H1 (cell line): ENCODE measurements around the gene MAPK8. TPM values are rescaled to one million over a fixed set of nuclear protein-coding genes. Genes with fewer than 3 reads are reported as not detected.

Source experiments
- CTCF ChIA-PET: fragments of 300-600 bp; sonication (Branson Sonifier 250); formaldehyde crosslinking; loops from one replicate; lab custom pipeline; 2021; ENCODE audit not compliant: partially characterized antibody; lab: Charles Lee
- POLR2A ChIA-PET: fragments of 300-600 bp; sonication (Branson Sonifier 250); formaldehyde crosslinking; loops from one replicate; lab custom pipeline; 2021; ENCODE audit warnings: inconsistent platforms; ENCODE audit not compliant: partially characterized antibody; lab: Charles Lee
- DNase-seq, 2 experiments: peaks; one replicate each; pipeline versions ENCODE4 v3.0.0 to v3.0.0-alpha.2; 2010 to 2022; ENCODE audit warnings: low spot score in 2 of 2, low read depth in 1 of 2, mixed read lengths in 1 of 2
- FAIRE-seq: peaks from 2 replicates; lab custom pipeline; 2011; peaks lifted over from hg19 to GRCh38; lab: Jason Lieb, UNC
- H2AFZ ChIP-seq: 2 replicates; pipeline ENCODE4 v1.8.1; 2012; ENCODE audit warnings: low read length, inconsistent platforms
- H2AK5ac ChIP-seq: 2 replicates; pipeline ENCODE4 v1.6.1; 2013; ENCODE audit warnings: low read depth, low read length
- H2BK120ac ChIP-seq: replicated peaks from 2 replicates; pipeline ENCODE3; 2013; ENCODE audit warnings: low read depth, low read length, inconsistent platforms
- H2BK12ac ChIP-seq: 2 replicates; pipeline ENCODE4 v1.6.1; 2013; ENCODE audit warnings: low read depth, low read length
- H2BK15ac ChIP-seq: 2 replicates; pipeline ENCODE4 v1.6.1; 2013; ENCODE audit warnings: low read length
- H2BK20ac ChIP-seq: 2 replicates; pipeline ENCODE4 v1.6.1; 2013; ENCODE audit warnings: low read length
- H2BK5ac ChIP-seq: 2 replicates; pipeline ENCODE4 v1.6.1; 2013; ENCODE audit warnings: low read depth, low read length
- H3K14ac ChIP-seq: 2 replicates; pipeline ENCODE4 v1.6.1; 2013; ENCODE audit warnings: inconsistent platforms; ENCODE audit not compliant: insufficient read length
- H3K18ac ChIP-seq: 2 replicates; pipeline ENCODE4 v1.6.1; 2013; ENCODE audit warnings: low read length; ENCODE audit errors: extremely low read depth
- H3K23ac ChIP-seq: 2 replicates; pipeline ENCODE4 v1.6.1; 2013; ENCODE audit warnings: inconsistent platforms; ENCODE audit not compliant: insufficient read length
- H3K23me2 ChIP-seq: 2 replicates; pipeline ENCODE4 v1.6.1; 2013; ENCODE audit warnings: low read depth, low read length
- H3K27ac ChIP-seq: 2 replicates; pipeline ENCODE4 v1.6.1; 2011; ENCODE audit warnings: low read depth, low read length, inconsistent platforms
- H3K27me3 ChIP-seq, 4 experiments: replicated peaks in 1 of 4; 1 replicate in 1 of 4; 2 replicates in 3 of 4; pipeline versions ENCODE4 v1.6.1 to v1.8.1; 2011 to 2013; ENCODE audit warnings: low read length in 3 of 4, mild to moderate bottlenecking in 3 of 4, inconsistent platforms in 2 of 4, mixed read lengths in 2 of 4, moderate library complexity in 1 of 4; ENCODE audit not compliant: control insufficient read depth in 3 of 4, insufficient read depth in 3 of 4; ENCODE audit errors: extremely low read depth in 1 of 4
- H3K36me3 ChIP-seq, 4 experiments: 2 replicates each; pipeline versions ENCODE4 v1.6.1 to v1.8.1; 2011 to 2013; ENCODE audit warnings: mild to moderate bottlenecking in 4 of 4, low read length in 3 of 4, moderate library complexity in 2 of 4, control low read depth in 1 of 4, inconsistent platforms in 1 of 4; ENCODE audit not compliant: insufficient read depth in 4 of 4, control insufficient read depth in 2 of 4
- H3K4ac ChIP-seq: replicated peaks from 2 replicates; pipeline ENCODE3; 2013; ENCODE audit warnings: low read length, low read depth, mixed read lengths, inconsistent platforms; ENCODE audit not compliant: insufficient read length
- H3K4me1 ChIP-seq, 4 experiments: replicated peaks in 1 of 4; 1 replicate in 1 of 4; 2 replicates in 3 of 4; pipeline versions ENCODE4 v1.6.1 to v1.8.1; 2011 to 2013; ENCODE audit warnings: low read length in 3 of 4, inconsistent platforms in 2 of 4, mixed read lengths in 1 of 4; ENCODE audit not compliant: insufficient read depth in 4 of 4, control insufficient read depth in 3 of 4
- H3K4me2 ChIP-seq, 2 experiments: 2 replicates each; pipeline versions ENCODE4 v1.6.1 to v1.8.1; 2011 to 2013; ENCODE audit warnings: low read depth in 2 of 2, low read length in 2 of 2, control low read depth in 1 of 2, inconsistent platforms in 1 of 2, mild to moderate bottlenecking in 1 of 2; ENCODE audit not compliant: insufficient read depth in 1 of 2
- H3K4me3 ChIP-seq, 4 experiments: fragments of 200-600, 300-600 bp in 1 of 4; sonication (generic), shearing (Covaris generic), sonication (Bioruptor Twin) in 1 of 4; 2 replicates each; pipeline versions ENCODE4 v1.5.1 to v1.8.1; 2011 to 2016; ENCODE audit warnings: low read length in 4 of 4, low read depth in 3 of 4, control low read depth in 2 of 4, inconsistent platforms in 2 of 4, mild to moderate bottlenecking in 2 of 4, mixed read lengths in 1 of 4, moderate library complexity in 1 of 4; ENCODE audit not compliant: insufficient read depth in 2 of 4; ENCODE audit errors: extremely low read depth in 1 of 4
- H3K56ac ChIP-seq: replicated peaks from 2 replicates; pipeline ENCODE3; 2013; ENCODE audit warnings: low read depth, mild to moderate bottlenecking, mixed read lengths, low read length, inconsistent platforms; ENCODE audit not compliant: insufficient read length
- H3K79me1 ChIP-seq: 2 replicates; pipeline ENCODE4 v1.6.1; 2013; ENCODE audit warnings: low read depth, low read length, control low read depth
- H3K79me2 ChIP-seq, 2 experiments: 2 replicates each; pipeline versions ENCODE4 v1.6.1 to v1.8.1; 2012 to 2013; ENCODE audit warnings: low read length in 2 of 2, mild to moderate bottlenecking in 2 of 2, inconsistent platforms in 1 of 2; ENCODE audit not compliant: insufficient read depth in 2 of 2, control insufficient read depth in 1 of 2
- H3K9ac ChIP-seq, 4 experiments: replicated peaks in 1 of 4; 1 replicate in 1 of 4; 2 replicates in 3 of 4; pipeline versions ENCODE4 v1.6.1 to v1.8.1; 2011 to 2013; ENCODE audit warnings: low read depth in 3 of 4, low read length in 3 of 4, control low read depth in 2 of 4, mild to moderate bottlenecking in 2 of 4, moderate library complexity in 2 of 4, inconsistent platforms in 1 of 4; ENCODE audit errors: extremely low read depth in 1 of 4
- H3K9me3 ChIP-seq, 2 experiments: 2 replicates each; pipeline versions ENCODE4 v1.6.1 to v1.8.1; 2012 to 2013; ENCODE audit warnings: mild to moderate bottlenecking in 2 of 2, moderate library complexity in 2 of 2, control low read depth in 1 of 2, inconsistent platforms in 1 of 2, low read depth in 1 of 2, low read length in 1 of 2, mixed read lengths in 1 of 2; ENCODE audit not compliant: insufficient read depth in 2 of 2
- H4K20me1 ChIP-seq, 2 experiments: replicated peaks in 1 of 2; 2 replicates each; pipeline versions ENCODE3 to v1.8.1; 2011 to 2013; ENCODE audit warnings: inconsistent platforms in 2 of 2, low read length in 2 of 2, mild to moderate bottlenecking in 1 of 2; ENCODE audit not compliant: insufficient read depth in 2 of 2, control insufficient read depth in 1 of 2
- H4K5ac ChIP-seq: 2 replicates; pipeline ENCODE4 v1.6.1; 2013; ENCODE audit warnings: low read length, low read depth, mixed read lengths, inconsistent platforms; ENCODE audit not compliant: insufficient read length
- H4K8ac ChIP-seq: 2 replicates; pipeline ENCODE4 v1.8.0; 2013; ENCODE audit warnings: mild to moderate bottlenecking, moderate library complexity, low read length, inconsistent platforms; ENCODE audit not compliant: insufficient read depth; ENCODE audit errors: extremely low read depth
- H4K91ac ChIP-seq: replicated peaks from 2 replicates; pipeline ENCODE3; 2013; ENCODE audit warnings: low read length, mixed read lengths, inconsistent platforms; ENCODE audit not compliant: insufficient read length
- BRCA1 ChIP-seq: IDR thresholded peaks from 2 replicates; pipeline ENCODE4 v1.6.1; 2012; ENCODE audit warnings: low read depth, low read length, improper control_type of control experiment
- CTBP2 ChIP-seq: IDR thresholded peaks from 2 replicates; pipeline ENCODE4 v1.7.0; 2011; ENCODE audit warnings: borderline replicate concordance, mild to moderate bottlenecking, moderate library complexity, mixed read lengths, low read length; ENCODE audit not compliant: insufficient read depth, insufficient read length
- JUND ChIP-seq: IDR thresholded peaks from 2 replicates; pipeline ENCODE4 v1.6.1; 2011; ENCODE audit warnings: mild to moderate bottlenecking, improper control_type of control experiment, low read length
- NANOG ChIP-seq: IDR thresholded peaks from 2 replicates; pipeline ENCODE4 v1.6.1; 2011; ENCODE audit warnings: low read length, low read depth, mild to moderate bottlenecking, inconsistent platforms; ENCODE audit not compliant: insufficient read depth, poor library complexity, severe bottlenecking
- NRF1 ChIP-seq: IDR thresholded peaks from 2 replicates; pipeline ENCODE4 v1.6.1; 2011; ENCODE audit warnings: mild to moderate bottlenecking, low read depth, low read length, improper control_type of control experiment
- SIX5 ChIP-seq: IDR thresholded peaks from 2 replicates; pipeline ENCODE4 v1.6.1; 2011; ENCODE audit warnings: mild to moderate bottlenecking, low read depth, low read length
- SP4 ChIP-seq: IDR thresholded peaks from 2 replicates; pipeline ENCODE4 v1.6.1; 2012; ENCODE audit warnings: low read length, inconsistent platforms
- YY1 ChIP-seq: IDR thresholded peaks from 2 replicates; pipeline ENCODE4 v1.6.1; 2011; ENCODE audit warnings: low read depth, mild to moderate bottlenecking, low read length
- WGBS, 2 experiments: shearing (Covaris generic) in 1 of 2; methylation state at CpG; one replicate each; pipeline versions ENCODE4 v1.1.6 to v1.1.7; 2013 to 2015; ENCODE audit warnings: low lambda C conversion rate in 2 of 2, mixed read lengths in 2 of 2, inconsistent platforms in 1 of 2, low coverage in 1 of 2, missing lambda C conversion rate in 1 of 2; ENCODE audit not compliant: insufficient replicate concordance in 2 of 2, insufficient coverage in 1 of 2, insufficient read length in 1 of 2; ENCODE audit errors: extremely low coverage in 1 of 2, missing lambda C conversion rate in 1 of 2; 5-methylcytosine and 5-hydroxymethylcytosine counted together
- polyA plus RNA-seq, 7 experiments: library from polyadenylated mRNA; depleted of rRNA in 3 of 7; stranded (reverse) in 5 of 7; unstranded in 2 of 7; fragments of >200 nt in 5 of 7; fragments of 200-250 nt in 2 of 7; gene quantifications; 1 replicate in 5 of 7; 2 replicates in 1 of 7; 4 replicates in 1 of 7; pipeline versions ENCODE4 v1.2.1 to v1.2.3, GENCODE V29; 2011 to 2013; ENCODE audit warnings: missing spikeins in 2 of 7, mixed read lengths in 2 of 7
- total RNA-seq: library from RNA; stranded (reverse); fragmentation: NEBNext Ultra II Directional; extraction: Animal tissue kit (Norgen Biotek cat#: 25700); gene quantifications from 2 replicates; pipeline ENCODE4 v1.2.1, GENCODE V29; 2021
- TF ChIP-seq, protein P1 (sequence below): IDR thresholded peaks from 2 replicates; pipeline ENCODE4 v1.6.1; 2012; ENCODE audit warnings: low read length, inconsistent platforms
- TF ChIP-seq, protein P2 (sequence below), 3 experiments: IDR thresholded peaks; 1 replicate in 2 of 3; 2 replicates in 1 of 3; pipeline versions ENCODE4 v1.5.1 to v1.6.1; 2011; ENCODE audit warnings: low read length in 3 of 3, mild to moderate bottlenecking in 3 of 3, inconsistent platforms in 2 of 3, low read depth in 1 of 3, moderate library complexity in 1 of 3; ENCODE audit not compliant: insufficient read depth in 1 of 3; ENCODE audit errors: control extremely low read depth in 1 of 3

MAPK8 gene
- total and polyA plus RNA-seq, 2 of the 8 experiments (the other 6 are each of a cell fraction or from before 2014, with no cell fraction given): 23.3 to 71.3 TPM

DNA sequence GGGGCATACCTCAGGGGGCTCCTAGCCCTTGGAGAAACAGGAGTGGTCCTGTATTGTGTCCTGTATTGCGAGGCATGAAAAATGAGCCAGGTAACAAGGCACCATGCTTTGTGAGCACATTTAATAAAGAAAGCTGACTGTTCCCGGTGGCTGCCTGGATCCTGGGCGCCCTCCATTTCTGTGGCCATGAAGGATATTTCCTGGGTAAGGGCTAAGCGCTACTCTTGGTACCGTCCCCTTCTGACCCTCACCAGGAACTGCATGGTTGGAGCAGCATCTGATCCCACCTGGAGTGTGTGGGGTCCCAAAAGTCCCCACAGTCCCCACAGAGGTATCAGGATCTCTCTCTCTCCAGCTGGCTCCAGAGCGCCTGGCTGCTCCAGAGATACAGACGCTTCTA lies 139.5 kb downstream of the MAPK8 start:
- Histone ChIP-seq H3K36me3 (no peaks in the 10 kb centered on the region; a peak in 1 of 8 replicates), H4K5ac (no peak overlapping the region), H4K91ac (no peak overlapping the region), H3K4ac (no peak overlapping the region), H3K56ac (no peak overlapping the region), H4K8ac (no peak overlapping the region), H2BK120ac (no peak overlapping the region), H3K23ac (no peak overlapping the region), H3K4me1 (peaks cover 3 to 10% (median 8%) of the 10 kb centered on the region in 4 experiments; a peak in 5 of 7 replicates), H3K4me3 (no peak overlapping the region), H3K14ac (no peak overlapping the region), H4K20me1 (peaks cover 2 to 5% of the 10 kb centered on the region in 2 experiments), H2AFZ (no peak overlapping the region), H3K79me2 (no peaks in the 10 kb centered on the region), H2BK12ac (no peak overlapping the region), H3K27ac (no peak overlapping the region), H2AK5ac (no peak overlapping the region), H3K23me2 (no peaks in the 10 kb centered on the region), H3K79me1 (no peaks in the 10 kb centered on the region), H2BK20ac (no peak overlapping the region), H3K4me2 (no peak overlapping the region), H3K18ac (no peak overlapping the region), H3K27me3 (no peaks in the 10 kb centered on the region), H3K9ac (no peak overlapping the region), H2BK15ac (no peak overlapping the region), H3K9me3 (no peaks in the 10 kb centered on the region), H2BK5ac (no peak overlapping the region)
- FAIRE-seq (no peak), DNase-seq (peak in 1 of 2 experiments; percentile 40)
- CTCF ChIA-PET: interaction anchor here (0.8 to 10.9 kb wide), 24 partner anchors 12 to 215 kb away, joined by 3 to 141 read pairs (median 5); no protein-coding TSS in a partner anchor
- WGBS, 2 experiments: 83% methylated on average over 7 of the region's 7 CpGs; no CpG with 5 or more reads in 1 of the 2 experiments
- POLR2A ChIA-PET: interaction anchor here (1.0 kb wide), 1 partner anchor 11 kb away, joined by 5 read pairs; no protein-coding TSS in a partner anchor
- TF ChIP-seq BRCA1 (no peak), CTBP2 (no peak), SP4 (no peak), SIX5 (no peak), NANOG (no peak), JUND (no peak), NRF1 (no peak), YY1 (no peak)
- TF ChIP-seq, protein P1, sequence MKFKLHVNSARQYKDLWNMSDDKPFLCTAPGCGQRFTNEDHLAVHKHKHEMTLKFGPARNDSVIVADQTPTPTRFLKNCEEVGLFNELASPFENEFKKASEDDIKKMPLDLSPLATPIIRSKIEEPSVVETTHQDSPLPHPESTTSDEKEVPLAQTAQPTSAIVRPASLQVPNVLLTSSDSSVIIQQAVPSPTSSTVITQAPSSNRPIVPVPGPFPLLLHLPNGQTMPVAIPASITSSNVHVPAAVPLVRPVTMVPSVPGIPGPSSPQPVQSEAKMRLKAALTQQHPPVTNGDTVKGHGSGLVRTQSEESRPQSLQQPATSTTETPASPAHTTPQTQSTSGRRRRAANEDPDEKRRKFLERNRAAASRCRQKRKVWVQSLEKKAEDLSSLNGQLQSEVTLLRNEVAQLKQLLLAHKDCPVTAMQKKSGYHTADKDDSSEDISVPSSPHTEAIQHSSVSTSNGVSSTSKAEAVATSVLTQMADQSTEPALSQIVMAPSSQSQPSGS: no peak
- TF ChIP-seq, protein P2, sequence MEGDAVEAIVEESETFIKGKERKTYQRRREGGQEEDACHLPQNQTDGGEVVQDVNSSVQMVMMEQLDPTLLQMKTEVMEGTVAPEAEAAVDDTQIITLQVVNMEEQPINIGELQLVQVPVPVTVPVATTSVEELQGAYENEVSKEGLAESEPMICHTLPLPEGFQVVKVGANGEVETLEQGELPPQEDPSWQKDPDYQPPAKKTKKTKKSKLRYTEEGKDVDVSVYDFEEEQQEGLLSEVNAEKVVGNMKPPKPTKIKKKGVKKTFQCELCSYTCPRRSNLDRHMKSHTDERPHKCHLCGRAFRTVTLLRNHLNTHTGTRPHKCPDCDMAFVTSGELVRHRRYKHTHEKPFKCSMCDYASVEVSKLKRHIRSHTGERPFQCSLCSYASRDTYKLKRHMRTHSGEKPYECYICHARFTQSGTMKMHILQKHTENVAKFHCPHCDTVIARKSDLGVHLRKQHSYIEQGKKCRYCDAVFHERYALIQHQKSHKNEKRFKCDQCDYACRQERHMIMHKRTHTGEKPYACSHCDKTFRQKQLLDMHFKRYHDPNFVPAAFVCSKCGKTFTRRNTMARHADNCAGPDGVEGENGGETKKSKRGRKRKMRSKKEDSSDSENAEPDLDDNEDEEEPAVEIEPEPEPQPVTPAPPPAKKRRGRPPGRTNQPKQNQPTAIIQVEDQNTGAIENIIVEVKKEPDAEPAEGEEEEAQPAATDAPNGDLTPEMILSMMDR (IDR thresholded peaks at IDR 0.05; ENCODE audit: control extremely low read depth in 1 of 3, insufficient read depth in 1 of 3, low read depth in 1 of 3, low read length in 3 of 3): no peak
